SK-N-SH (cell line): ENCODE results near the gene ADGRG3. TPM values are rescaled to one million over a fixed set of nuclear protein-coding genes. Genes with fewer than 3 reads are reported as not detected.

ENCODE experiments used
- CTCF ChIA-PET: fragments of 300-600, 350-600 bp; formaldehyde crosslinking; extraction: SDS; loops from one replicate; lab custom pipeline; 2021; lab: Yijun Ruan, JAX
- POLR2A ChIA-PET: fragments of 350-600 bp; sonication (Branson Sonifier 250); formaldehyde crosslinking; extraction: SDS; loops from one replicate; lab custom pipeline; 2020; ENCODE audit warnings: antibody characterized with exemption, inconsistent platforms; lab: Yijun Ruan, JAX
- DNase-seq: peaks from one replicate; pipeline ENCODE4 v3.0.0; 2012
- H2AFZ ChIP-seq: fragments of 200-600 bp; sonication (generic); 2 replicates; pipeline ENCODE4 v1.8.1; 2016; ENCODE audit warnings: antibody characterized with exemption, mild to moderate bottlenecking, low read depth
- H3F3A ChIP-seq: fragments of 200-600 bp; sonication (generic); replicated peaks from 2 replicates; pipeline ENCODE3; 2016; ENCODE audit warnings: antibody characterized with exemption, mild to moderate bottlenecking; ENCODE audit not compliant: insufficient read depth
- H3K27ac ChIP-seq, 2 experiments: fragments of 200-500 bp in 1 of 2; fragments of 200-600 bp in 1 of 2; sonication (Bioruptor generic) in 1 of 2; sonication (generic), shearing (Covaris generic) in 1 of 2; 2 replicates each; pipeline versions ENCODE4 v1.5.1 to v1.6.1; 2014 to 2016; ENCODE audit warnings: low read depth in 2 of 2, inconsistent platforms in 1 of 2, low read length in 1 of 2, mild to moderate bottlenecking in 1 of 2, mixed read lengths in 1 of 2
- H3K27me3 ChIP-seq: fragments of 200-600 bp; sonication (generic), shearing (Covaris generic); 2 replicates; pipeline ENCODE4 v1.6.1; 2016; ENCODE audit warnings: mixed run types; ENCODE audit not compliant: insufficient read depth
- H3K36me3 ChIP-seq, 2 experiments: fragments of 200-500 bp in 1 of 2; fragments of 200-600 bp in 1 of 2; sonication (Bioruptor generic) in 1 of 2; sonication (generic) in 1 of 2; replicated peaks in 1 of 2; 2 replicates each; pipeline versions ENCODE3 to v1.5.1; 2014 to 2016; ENCODE audit warnings: low read length in 1 of 2, mild to moderate bottlenecking in 1 of 2; ENCODE audit not compliant: insufficient read depth in 2 of 2, control insufficient read depth in 1 of 2
- H3K4me1 ChIP-seq, 2 experiments: fragments of 200-500 bp in 1 of 2; fragments of 200-600 bp in 1 of 2; sonication (Bioruptor generic) in 1 of 2; sonication (generic), shearing (Covaris generic) in 1 of 2; 2 replicates each; pipeline versions ENCODE4 v1.5.1 to v1.6.1; 2014 to 2016; ENCODE audit warnings: low read depth in 1 of 2, low read length in 1 of 2, mixed run types in 1 of 2; ENCODE audit not compliant: insufficient read depth in 2 of 2, control insufficient read depth in 1 of 2
- H3K4me2 ChIP-seq: fragments of 200-600 bp; sonication (generic), shearing (Covaris generic); 2 replicates; pipeline ENCODE4 v1.6.1; 2017; ENCODE audit warnings: mixed run types
- H3K4me3 ChIP-seq, 2 experiments: fragments of 200-500 bp in 1 of 2; fragments of 200-600 bp in 1 of 2; sonication (Bioruptor generic) in 1 of 2; sonication (generic), shearing (Covaris generic) in 1 of 2; 2 replicates each; pipeline versions ENCODE4 v1.5.1 to v1.8.1; 2014 to 2016; ENCODE audit warnings: low read depth in 2 of 2, inconsistent platforms in 1 of 2, low read length in 1 of 2, mild to moderate bottlenecking in 1 of 2, mixed read lengths in 1 of 2, moderate library complexity in 1 of 2
- H3K79me2 ChIP-seq: fragments of 200-600 bp; sonication (generic); 2 replicates; pipeline ENCODE4 v1.8.1; 2017; ENCODE audit warnings: mild to moderate bottlenecking; ENCODE audit not compliant: insufficient read depth
- H3K9ac ChIP-seq: fragments of 200-600 bp; sonication (generic); 2 replicates; pipeline ENCODE4 v1.6.1; 2017; ENCODE audit warnings: mixed run types
- H3K9me2 ChIP-seq: fragments of 200-600 bp; sonication (generic); 2 replicates; pipeline ENCODE4 v1.6.1; 2017; ENCODE audit warnings: mixed run types
- H3K9me3 ChIP-seq: fragments of 200-600 bp; sonication (generic); 2 replicates; pipeline ENCODE4 v1.6.1; 2017; ENCODE audit warnings: mixed run types, mild to moderate bottlenecking, moderate library complexity
- H4K20me1 ChIP-seq: fragments of 200-600 bp; sonication (generic); 2 replicates; pipeline ENCODE4 v1.6.1; 2017; ENCODE audit warnings: mild to moderate bottlenecking, mixed run types; ENCODE audit not compliant: insufficient read depth
- CTCF ChIP-seq: fragments of 200-600 bp; sonication (generic); IDR thresholded peaks from 2 replicates; pipeline ENCODE4 v1.6.1; 2017; ENCODE audit warnings: antibody characterized with exemption, mild to moderate bottlenecking, moderate library complexity
- EZH2phosphoT487 ChIP-seq: fragments of 200-600 bp; sonication (generic); IDR thresholded peaks from 2 replicates; pipeline ENCODE4 v1.6.1; 2017; ENCODE audit warnings: low read depth, mixed run types, mild to moderate bottlenecking, antibody characterized with exemption, moderate library complexity, borderline replicate concordance
- FOXJ3 ChIP-seq: sonication (generic); formaldehyde crosslinking; IDR thresholded peaks from 2 replicates; pipeline ENCODE4 v1.5.1; 2020; ENCODE audit warnings: mild to moderate bottlenecking, missing genetic modification reagents
- FOXM1 ChIP-seq: IDR thresholded peaks from 2 replicates; pipeline ENCODE4 v1.4.0; 2012; ENCODE audit warnings: low read depth, mild to moderate bottlenecking
- GABPA ChIP-seq: IDR thresholded peaks from 2 replicates; pipeline ENCODE4 v1.4.0; 2012; ENCODE audit warnings: low read depth, mild to moderate bottlenecking
- JUND ChIP-seq: IDR thresholded peaks from 2 replicates; pipeline ENCODE4 v1.4.0; 2012
- MAX ChIP-seq: IDR thresholded peaks from 2 replicates; pipeline ENCODE4 v1.4.0; 2012; ENCODE audit warnings: low read depth
- NFIC ChIP-seq: IDR thresholded peaks from 2 replicates; pipeline ENCODE4 v1.4.0; 2012; ENCODE audit warnings: borderline replicate concordance
- NRF1 ChIP-seq: IDR thresholded peaks from 2 replicates; pipeline ENCODE4 v1.6.1; 2012; ENCODE audit warnings: low read depth, mild to moderate bottlenecking, low read length
- RCOR1 ChIP-seq: fragments of 150-350 bp; IDR thresholded peaks from 2 replicates; pipeline ENCODE4 v1.6.1; 2017; ENCODE audit warnings: antibody characterized with exemption, low read length
- RFX5 ChIP-seq: IDR thresholded peaks from 2 replicates; pipeline ENCODE4 v1.6.1; 2012; ENCODE audit warnings: mild to moderate bottlenecking, improper control_type of control experiment, low read length
- TAF1 ChIP-seq: IDR thresholded peaks from 2 replicates; pipeline ENCODE4 v1.6.1; 2012; ENCODE audit warnings: low read depth, mild to moderate bottlenecking, low read length, moderate library complexity, borderline replicate concordance
- TCF12 ChIP-seq: IDR thresholded peaks from 2 replicates; pipeline ENCODE4 v1.4.0; 2012
- TEAD4 ChIP-seq: IDR thresholded peaks from 2 replicates; pipeline ENCODE4 v1.4.0; 2012; ENCODE audit warnings: mild to moderate bottlenecking, borderline replicate concordance; ENCODE audit not compliant: insufficient read depth
- USF1 ChIP-seq: IDR thresholded peaks from 2 replicates; pipeline ENCODE4 v1.4.0; 2012; ENCODE audit warnings: low read depth, borderline replicate concordance
- ZBTB33 ChIP-seq: IDR thresholded peaks from 2 replicates; pipeline ENCODE4 v1.4.0; 2012; ENCODE audit warnings: low read depth, borderline replicate concordance
- WGBS: methylation state at CpG from one replicate; pipeline ENCODE4 v1.1.6; 2017; ENCODE audit warnings: low lambda C conversion rate; 5-methylcytosine and 5-hydroxymethylcytosine counted together
- polyA plus RNA-seq, 3 experiments: library from polyadenylated mRNA; depleted of rRNA; stranded (reverse); fragments of >200 nt; gene quantifications; 2 replicates each; pipeline ENCODE4 v1.2.3, GENCODE V29; 2012
- TF ChIP-seq, protein P1 (sequence below): fragments of 150-350 bp; IDR thresholded peaks from 2 replicates; pipeline ENCODE4 v1.6.1; 2017; ENCODE audit warnings: antibody characterized with exemption, low read length, low read depth, borderline replicate concordance

ADGRG3 gene
- polyA plus RNA-seq, 1 of the 3 experiments (the other 2 are of a cell fraction), result not detected

- TF ChIP-seq ZBTB33 (no peak), RCOR1 (no peak), GABPA (no peak), JUND (no peak)
These were observed 36.9 kb upstream of the ADGRG3 start (continued) for GRCh38 chr16:57630931-57631845.

- TF ChIP-seq NRF1 (no peak; the same call in 1 of the 2 replicates), EZH2phosphoT487 (no peak), MAX (0 out of 2 replicates have a peak, but pooled peaks have one; percentile 45), ZBTB33 (no peak), GABPA (no peak), FOXM1 (no peak), JUND (no peak), TAF1 (no peak), CTCF (no peak), TEAD4 (no peak), RFX5 (no peak), NFIC (no peak), USF1 (no peak), TCF12 (peak; percentile 50; the same call in 1 of the 2 replicates), FOXJ3 (CRISPR knock-in tag) (no peak)
- TF ChIP-seq, protein P1, sequence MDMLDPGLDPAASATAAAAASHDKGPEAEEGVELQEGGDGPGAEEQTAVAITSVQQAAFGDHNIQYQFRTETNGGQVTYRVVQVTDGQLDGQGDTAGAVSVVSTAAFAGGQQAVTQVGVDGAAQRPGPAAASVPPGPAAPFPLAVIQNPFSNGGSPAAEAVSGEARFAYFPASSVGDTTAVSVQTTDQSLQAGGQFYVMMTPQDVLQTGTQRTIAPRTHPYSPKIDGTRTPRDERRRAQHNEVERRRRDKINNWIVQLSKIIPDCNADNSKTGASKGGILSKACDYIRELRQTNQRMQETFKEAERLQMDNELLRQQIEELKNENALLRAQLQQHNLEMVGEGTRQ, result no peak
- TF ChIP-seq, all 33 proteins: peak for 2
- 49% methylated on average over 10 of the region's 15 CpGs for WGBS
- Histone ChIP-seq H2AFZ (no peak overlapping the region), H3K36me3 (no peaks in the 10 kb centered on the region), H3K4me2 (0 out of 2 replicates have a peak overlapping the region, but pooled peaks have one; percentile 52), H3K27ac (0 out of 4 replicates have a peak overlapping the region, but pooled peaks of 1 of the 2 experiments have one; percentile 8), H3K9me2 (no peaks in the 10 kb centered on the region), H3K9me3 (no peaks in the 10 kb centered on the region), H3K79me2 (no peaks in the 10 kb centered on the region), H3K4me1 (peaks cover 19 to 31% of the 10 kb centered on the region in 2 experiments; a peak in 3 of 4 replicates), H3K9ac (no peak overlapping the region), H3F3A (peaks cover 6% of the 10 kb centered on the region), H4K20me1 (no peaks in the 10 kb centered on the region), H3K27me3 (no peaks in the 10 kb centered on the region), H3K4me3 (no peak overlapping the region)
- ChIA-PET POLR2A (no interaction called here), CTCF (interaction anchor here (0.9 to 8.5 kb wide), 4 partner anchors 11 to 56 kb away, joined by 3 to 101 read pairs (median 4); no protein-coding TSS in a partner anchor)
- no peak for DNase-seq
These were observed 35.5 kb upstream of the ADGRG3 start for GRCh38 chr16:57632568-57632967.
